ENCODE data around the gene ADRB1. TPM values are rescaled to one million over a fixed set of nuclear protein-coding genes. Genes with fewer than 3 reads are reported as not detected.

ADRB1 gene
- total and polyA plus RNA-seq, 2 donors (not counting 3 experiments of a cell fraction or from before 2014, with no cell fraction given): 0.23 to 0.97 TPM

DNA sequence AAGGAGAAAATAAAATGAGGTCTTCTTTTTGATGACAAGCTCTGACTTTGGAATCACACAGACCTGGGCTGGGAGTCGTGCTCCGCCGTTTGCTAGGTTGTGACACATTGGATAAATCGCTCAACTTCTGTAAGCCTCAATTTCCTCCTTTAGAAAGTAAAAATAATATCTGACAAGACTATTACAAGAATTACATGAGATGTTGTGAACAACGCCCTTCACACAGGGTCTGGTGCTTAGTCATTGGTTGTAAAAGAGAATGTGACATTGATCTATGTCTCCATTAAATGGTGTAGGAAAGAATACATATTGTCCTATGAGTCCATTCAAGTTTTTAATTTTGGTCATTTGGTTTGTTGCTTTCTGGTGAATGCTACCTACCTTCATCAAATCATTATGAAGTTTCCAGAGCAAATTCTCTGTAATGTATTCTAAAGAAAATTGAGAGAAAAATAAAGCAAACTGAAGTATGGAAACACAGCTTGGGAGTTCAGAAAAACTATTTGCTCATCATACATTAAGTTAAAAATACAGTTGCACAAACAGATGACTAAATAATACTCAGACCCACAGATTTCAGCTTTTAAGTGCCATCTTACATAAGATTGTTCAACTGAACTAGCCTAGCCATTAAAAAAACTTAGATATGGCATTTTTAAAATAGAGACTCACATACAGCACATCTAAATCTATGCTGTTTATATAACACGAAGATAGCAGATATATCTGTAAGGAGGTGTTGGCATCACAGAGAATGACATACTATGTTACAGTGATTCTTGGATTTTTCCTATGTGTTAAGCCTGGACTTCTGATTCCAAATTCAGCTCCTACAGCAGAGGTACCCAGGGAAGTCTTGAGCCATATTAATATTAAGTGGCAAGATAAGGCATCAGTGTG, 12.3 kb upstream of the ADRB1 start:
- TF ChIP-seq MYC (IDR thresholded peaks at IDR 0.05; ENCODE audit: low read depth, low read length): no peak
- TF ChIP-seq, protein P1, sequence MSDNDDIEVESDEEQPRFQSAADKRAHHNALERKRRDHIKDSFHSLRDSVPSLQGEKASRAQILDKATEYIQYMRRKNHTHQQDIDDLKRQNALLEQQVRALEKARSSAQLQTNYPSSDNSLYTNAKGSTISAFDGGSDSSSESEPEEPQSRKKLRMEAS (IDR thresholded peaks at IDR 0.05; ENCODE audit: insufficient read depth, insufficient read length): no peak
- TF ChIP-seq, protein P2, sequence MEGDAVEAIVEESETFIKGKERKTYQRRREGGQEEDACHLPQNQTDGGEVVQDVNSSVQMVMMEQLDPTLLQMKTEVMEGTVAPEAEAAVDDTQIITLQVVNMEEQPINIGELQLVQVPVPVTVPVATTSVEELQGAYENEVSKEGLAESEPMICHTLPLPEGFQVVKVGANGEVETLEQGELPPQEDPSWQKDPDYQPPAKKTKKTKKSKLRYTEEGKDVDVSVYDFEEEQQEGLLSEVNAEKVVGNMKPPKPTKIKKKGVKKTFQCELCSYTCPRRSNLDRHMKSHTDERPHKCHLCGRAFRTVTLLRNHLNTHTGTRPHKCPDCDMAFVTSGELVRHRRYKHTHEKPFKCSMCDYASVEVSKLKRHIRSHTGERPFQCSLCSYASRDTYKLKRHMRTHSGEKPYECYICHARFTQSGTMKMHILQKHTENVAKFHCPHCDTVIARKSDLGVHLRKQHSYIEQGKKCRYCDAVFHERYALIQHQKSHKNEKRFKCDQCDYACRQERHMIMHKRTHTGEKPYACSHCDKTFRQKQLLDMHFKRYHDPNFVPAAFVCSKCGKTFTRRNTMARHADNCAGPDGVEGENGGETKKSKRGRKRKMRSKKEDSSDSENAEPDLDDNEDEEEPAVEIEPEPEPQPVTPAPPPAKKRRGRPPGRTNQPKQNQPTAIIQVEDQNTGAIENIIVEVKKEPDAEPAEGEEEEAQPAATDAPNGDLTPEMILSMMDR (IDR thresholded peaks at IDR 0.05; ENCODE audit: extremely low read depth in 1 of 2, insufficient read depth in 1 of 2, low read depth in 1 of 2, low read length in 2 of 2): no peak
- TF ChIP-seq EZH2 (IDR thresholded peaks at IDR 0.05; ENCODE audit: borderline replicate concordance, low read depth, low read length, severe bottlenecking): no peak
- no peak for TF ChIP-seq FOS (IDR thresholded peaks at IDR 0.05; ENCODE audit: borderline replicate concordance, insufficient read depth, low read length)
- TF ChIP-seq GATA2 (IDR thresholded peaks at IDR 0.05; ENCODE audit: insufficient read depth, insufficient read length, low read depth, low read length): no peak
- no peak for TF ChIP-seq POLR2AphosphoS5 (IDR thresholded peaks at IDR 0.05; ENCODE audit: insufficient read depth, low read depth, low read length)
- no peak for TF ChIP-seq POLR2A (IDR thresholded peaks at IDR 0.05; ENCODE audit: low read depth, low read length)
- no peak for TF ChIP-seq JUN (IDR thresholded peaks at IDR 0.05; ENCODE audit: borderline replicate concordance, insufficient read depth, insufficient read length, low read depth)
- H3K27me3 ChIP-seq (ENCODE audit: control insufficient read depth in 2 of 2, insufficient read depth in 2 of 2, low read length in 2 of 2): no peaks in the 10 kb centered on the region
- no peaks in the 10 kb centered on the region for H3K9me3 ChIP-seq (replicated peaks; ENCODE audit: control insufficient read depth, insufficient read depth, low read length)
- no peak overlapping the region for H3K4me3 ChIP-seq (replicated peaks in 1 of 3; ENCODE audit: insufficient read depth in 1 of 3, low read depth in 1 of 3, low read length in 3 of 3)
- no peaks in the 10 kb centered on the region for H3K9me1 ChIP-seq (replicated peaks; ENCODE audit: control insufficient read depth, extremely low read depth, insufficient read depth, low read length)
- H3K36me3 ChIP-seq (ENCODE audit: control insufficient read depth in 2 of 2, extremely low read depth in 1 of 2, insufficient read depth in 2 of 2, low read length in 2 of 2): no peaks in the 10 kb centered on the region
- H3K4me2 ChIP-seq (ENCODE audit: insufficient read depth, low read length): no peak overlapping the region
- no peak overlapping the region for H2AFZ ChIP-seq (ENCODE audit: low read depth, low read length)
- H3K79me2 ChIP-seq (ENCODE audit: control insufficient read depth, insufficient read depth, low read length): no peaks in the 10 kb centered on the region
- dilution Hi-C loops (cut with MboI; ENCODE audit: extremely low pct_ligation_motif_present, low sequenced_read_pairs) (no loop called here), intact Hi-C loops (cut with micrococcal nuclease) (no loop called here)
- FAIRE-seq (no peak), DNase-seq (ENCODE audit: low read depth, low spot score) (no peak)
- no peaks in the 10 kb centered on the region for H4K20me1 ChIP-seq (replicated peaks; ENCODE audit: control insufficient read depth, extremely low read depth, insufficient read depth, low read length)
- ChIA-PET POLR2A (no interaction called here), CTCF (interaction anchor here (0.6 to 1.0 kb wide), 2 partner anchors 12 to 28 kb away, joined by 3 to 5 read pairs; partner anchors contain the start of gene ADRB1)
- H3K4me1 ChIP-seq (ENCODE audit: control insufficient read depth, extremely low read depth, insufficient read depth, low read length): peaks cover 16% of the 10 kb centered on the region
- H3K9ac ChIP-seq (replicated peaks; ENCODE audit: extremely low read depth, insufficient read depth, low read length): no peak overlapping the region
- no peak overlapping the region for H3K27ac ChIP-seq (ENCODE audit: insufficient read depth, low read depth, low read length)
- BruUV-seq (replicated peaks): no TSS peak

Measured in endothelial cell of umbilical vein (primary cell).